ENCODE data around the gene HMGXB4. TPM values are rescaled to one million over a fixed set of nuclear protein-coding genes. Genes with fewer than 3 reads are reported as not detected.

The HMGXB4 gene
- total and polyA plus RNA-seq, 7 donors = 9.7 to 20.9 (median 14.8) TPM

DNA sequence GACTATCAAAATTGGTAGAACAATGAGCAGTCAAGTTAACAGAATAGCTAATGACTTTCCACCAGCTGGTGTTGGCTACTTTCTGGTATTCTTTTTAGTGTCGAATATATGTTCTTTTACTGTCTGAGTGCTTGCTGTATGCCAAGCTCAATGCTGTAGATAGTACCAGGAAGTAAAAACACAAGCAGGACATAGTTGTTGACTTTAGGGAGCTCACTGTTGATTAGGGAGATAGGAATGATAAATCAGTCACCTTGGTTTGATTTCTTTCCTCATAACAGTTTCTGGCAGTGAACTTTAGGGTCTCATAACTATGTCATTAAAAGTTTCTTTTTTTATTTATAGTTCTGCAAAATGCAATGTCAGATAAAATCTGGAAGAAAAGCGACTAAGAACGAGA is 9.0 kb downstream of the HMGXB4 start:
- intact Hi-C loops (cut with DNase I) = no loop called here
- Histone ChIP-seq H3K4me3 (no peak overlapping the region), H3K27me3 (no peaks in the 10 kb centered on the region), H3K9me3 (no peaks in the 10 kb centered on the region), H3K4me1 (no peaks in the 10 kb centered on the region), H3K36me3 (peaks cover 24 to 90% (median 47%) of the 10 kb centered on the region in 4 donors), H3K27ac (no peak overlapping the region)
- WGBS, 2 donors = 34 to 73% methylated on average over 3 of the region's 3 CpGs
- DNase-seq = no peak
- TF ChIP-seq EP300 (IDR thresholded peaks at IDR 0.05) = no peak
- TF ChIP-seq, protein P1, sequence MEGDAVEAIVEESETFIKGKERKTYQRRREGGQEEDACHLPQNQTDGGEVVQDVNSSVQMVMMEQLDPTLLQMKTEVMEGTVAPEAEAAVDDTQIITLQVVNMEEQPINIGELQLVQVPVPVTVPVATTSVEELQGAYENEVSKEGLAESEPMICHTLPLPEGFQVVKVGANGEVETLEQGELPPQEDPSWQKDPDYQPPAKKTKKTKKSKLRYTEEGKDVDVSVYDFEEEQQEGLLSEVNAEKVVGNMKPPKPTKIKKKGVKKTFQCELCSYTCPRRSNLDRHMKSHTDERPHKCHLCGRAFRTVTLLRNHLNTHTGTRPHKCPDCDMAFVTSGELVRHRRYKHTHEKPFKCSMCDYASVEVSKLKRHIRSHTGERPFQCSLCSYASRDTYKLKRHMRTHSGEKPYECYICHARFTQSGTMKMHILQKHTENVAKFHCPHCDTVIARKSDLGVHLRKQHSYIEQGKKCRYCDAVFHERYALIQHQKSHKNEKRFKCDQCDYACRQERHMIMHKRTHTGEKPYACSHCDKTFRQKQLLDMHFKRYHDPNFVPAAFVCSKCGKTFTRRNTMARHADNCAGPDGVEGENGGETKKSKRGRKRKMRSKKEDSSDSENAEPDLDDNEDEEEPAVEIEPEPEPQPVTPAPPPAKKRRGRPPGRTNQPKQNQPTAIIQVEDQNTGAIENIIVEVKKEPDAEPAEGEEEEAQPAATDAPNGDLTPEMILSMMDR (IDR thresholded peaks at IDR 0.05) = no peak
- TF ChIP-seq POLR2AphosphoS5 (IDR thresholded peaks at IDR 0.05) = no peak
- TF ChIP-seq POLR2A (IDR thresholded peaks at IDR 0.05) = no peak

DNA sequence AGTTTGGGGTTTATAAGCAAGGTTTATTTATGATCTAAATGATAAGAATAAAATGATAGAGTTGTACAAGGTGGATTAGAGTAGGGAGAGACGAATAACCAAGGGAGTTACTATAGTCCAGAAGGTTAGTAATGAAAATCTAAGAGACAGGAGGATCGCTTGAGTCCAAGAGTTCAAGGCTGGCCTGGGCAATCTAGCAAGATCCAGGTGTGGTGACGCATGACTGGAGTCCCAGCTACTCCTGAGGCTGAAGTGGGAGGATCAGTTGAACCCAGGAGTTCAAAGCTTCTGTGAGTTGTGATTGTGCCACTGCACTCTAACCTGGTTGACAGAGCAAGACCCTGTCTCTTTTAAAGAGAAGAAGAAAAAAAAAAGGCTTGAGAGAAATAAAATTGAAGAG is 12.3 kb downstream of the HMGXB4 start:
- Histone ChIP-seq H3K4me3 (no peak overlapping the region), H3K36me3 (peaks cover 15 to 85% (median 33%) of the 10 kb centered on the region in 4 donors), H3K27me3 (no peaks in the 10 kb centered on the region), H3K9me3 (no peaks in the 10 kb centered on the region), H3K27ac (no peak overlapping the region), H3K4me1 (no peaks in the 10 kb centered on the region)
- TF ChIP-seq POLR2AphosphoS5 (IDR thresholded peaks at IDR 0.05) (no peak), POLR2A (IDR thresholded peaks at IDR 0.05) (no peak), EP300 (IDR thresholded peaks at IDR 0.05) (no peak)
- TF ChIP-seq, protein P1 (IDR thresholded peaks at IDR 0.05) = no peak
- no peak for DNase-seq
- intact Hi-C loops (cut with DNase I) = no loop called here
- 87 to 97% methylated on average over 3 of the region's 3 CpGs for WGBS, 2 donors

DNA sequence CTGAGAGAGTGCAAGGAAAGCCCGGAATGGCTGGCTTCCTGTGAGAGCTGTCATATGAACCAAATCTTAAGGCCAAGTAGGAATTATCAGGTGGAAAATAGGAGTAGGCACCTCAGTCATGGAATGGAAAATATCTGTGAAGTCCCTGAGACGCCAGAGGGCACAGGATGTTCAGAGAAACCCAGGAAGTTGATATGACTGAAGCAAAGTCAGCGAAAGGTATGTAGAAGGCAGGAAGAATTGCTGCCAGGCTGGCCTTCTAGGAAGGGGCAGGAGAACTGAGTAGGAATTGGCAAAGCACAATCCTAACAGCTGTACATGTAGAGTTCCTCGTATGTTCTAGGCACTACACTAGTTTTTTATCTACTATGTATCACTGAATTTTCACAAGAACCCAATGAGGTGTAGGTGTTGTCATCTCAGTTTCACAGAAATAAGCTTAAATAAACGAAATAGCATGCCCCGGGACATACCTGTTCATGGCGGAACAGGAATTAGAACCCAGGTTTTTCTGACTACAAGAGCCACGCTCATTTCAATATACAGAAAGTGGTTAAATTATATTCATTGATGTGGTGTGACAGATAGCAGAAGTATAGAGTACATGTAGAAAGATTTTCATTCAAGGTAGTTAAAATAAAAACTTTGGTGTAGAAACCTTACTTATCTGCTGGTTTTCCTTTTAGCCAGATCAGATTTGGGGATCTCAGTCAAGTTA is 17.0 kb downstream of the HMGXB4 start:
- Histone ChIP-seq H3K27me3 (no peaks in the 10 kb centered on the region), H3K27ac (no peak overlapping the region), H3K9me3 (no peaks in the 10 kb centered on the region), H3K4me3 (no peak overlapping the region), H3K4me1 (no peaks in the 10 kb centered on the region), H3K36me3 (peaks cover 0 to 52% (median 10%) of the 10 kb centered on the region in 4 donors)
- TF ChIP-seq, protein P1 (IDR thresholded peaks at IDR 0.05) = no peak
- TF ChIP-seq POLR2A (IDR thresholded peaks at IDR 0.05) (no peak), POLR2AphosphoS5 (IDR thresholded peaks at IDR 0.05) (no peak), EP300 (IDR thresholded peaks at IDR 0.05) (no peak)
- no peak for DNase-seq
- intact Hi-C loops (cut with DNase I) = no loop called here
- 86 to 93% methylated on average over 8 of the region's 8 CpGs for WGBS, 2 donors

DNA sequence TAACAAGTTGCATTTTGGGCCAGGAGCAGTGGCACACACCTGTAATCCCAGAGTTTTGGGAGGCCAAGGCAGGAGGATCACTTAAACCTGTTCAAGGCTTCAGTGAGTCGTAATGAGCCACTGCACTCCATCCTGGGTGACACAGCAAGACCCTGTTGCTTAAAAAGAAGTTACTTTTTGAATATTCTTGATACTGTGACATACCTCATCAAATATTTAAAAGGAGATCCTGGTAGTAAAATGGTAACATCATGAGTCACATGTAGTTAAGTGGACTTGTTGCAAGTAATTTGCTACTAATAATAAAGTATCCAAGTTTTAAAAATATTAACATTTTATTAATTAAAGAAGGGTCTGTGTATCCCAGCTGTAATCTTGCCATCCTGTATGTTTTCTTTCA is 18.3 kb downstream of the HMGXB4 start:
- no peak overlapping the region for H3K27ac ChIP-seq
- DNase-seq = no peak
- peaks cover 0 to 39% (median 2%) of the 10 kb centered on the region in 4 donors for H3K36me3 ChIP-seq
- H3K4me1 ChIP-seq = no peaks in the 10 kb centered on the region
- H3K9me3 ChIP-seq = no peaks in the 10 kb centered on the region
- intact Hi-C loops (cut with DNase I) = no loop called here
- no peaks in the 10 kb centered on the region for H3K27me3 ChIP-seq
- H3K4me3 ChIP-seq = no peak overlapping the region
- TF ChIP-seq POLR2AphosphoS5 (IDR thresholded peaks at IDR 0.05) (no peak), POLR2A (IDR thresholded peaks at IDR 0.05) (no peak), EP300 (IDR thresholded peaks at IDR 0.05) (no peak)
- TF ChIP-seq, protein P1 (IDR thresholded peaks at IDR 0.05) = no peak
- 92 to 95% methylated on average over 1 of the region's 1 CpG for WGBS, 2 donors
